HepG2 (cell line): Measurements from ENCODE around the gene TMEM191B. TPM values are rescaled to one million over a fixed set of nuclear protein-coding genes. Genes with fewer than 3 reads are reported as not detected.
A peak's percentile ranks its signal among the peaks of the same experiment; 100 is the strongest.
"Not testable (repeated sequence)": the region's sequence is repeated elsewhere in the genome, so short reads cannot be mapped to it uniquely, and the experiment has no call there.

Experiments
- ATAC-seq: fragments of 200-7000 bp; cut with Tn5 transposase; 3 replicates; pipeline ENCODE4 v1.9.1; 2020; ENCODE audit warnings: mild to moderate bottlenecking, moderate library complexity
- BruUV-seq: library from RNA; stranded (reverse); fragments of 400-500 nt; replicated peaks from 2 replicates; lab custom pipeline; 2021; lab: Mats Ljungman, UMichigan
- CTCF ChIA-PET: fragments of 300-600 bp; formaldehyde crosslinking; extraction: SDS; loops from one replicate; lab custom pipeline; 2021; ENCODE audit warnings: low total read pairs, inconsistent platforms, low intra/inter-chr PET ratio; lab: Yijun Ruan, JAX
- POLR2A ChIA-PET: fragments of 350-600 bp; sonication (Branson Sonifier 250); formaldehyde crosslinking; loops from one replicate; lab custom pipeline; 2020; ENCODE audit warnings: antibody characterized with exemption, inconsistent platforms; lab: Yijun Ruan, JAX
- DNase-seq: peaks from one replicate; pipeline ENCODE4 v3.0.0-alpha.2; 2015; ENCODE audit warnings: low spot score
- FAIRE-seq: peaks from 3 replicates; lab custom pipeline; 2011; peaks lifted over from hg19 to GRCh38; lab: Jason Lieb, UNC
- H2AFZ ChIP-seq: one replicate; pipeline ENCODE4 v1.6.1; 2011; ENCODE audit warnings: low read length, inconsistent platforms
- H3K27ac ChIP-seq: fragments of 300-600 bp; 3 replicates; pipeline ENCODE4 v1.8.0; 2011; ENCODE audit warnings: mixed run types, mild to moderate bottlenecking, mixed read lengths, low read length, inconsistent platforms; ENCODE audit not compliant: insufficient read depth; ENCODE audit errors: extremely low read length
- H3K27me3 ChIP-seq, 2 experiments: fragments of 200-600 bp in 1 of 2; 2 replicates in 1 of 2; 3 replicates in 1 of 2; pipeline versions ENCODE4 v1.6.0 to v1.8.0; 2011; ENCODE audit warnings: low read length in 2 of 2, mild to moderate bottlenecking in 2 of 2, moderate library complexity in 2 of 2, inconsistent platforms in 1 of 2; ENCODE audit not compliant: insufficient read depth in 2 of 2, control insufficient read depth in 1 of 2
- H3K36me3 ChIP-seq, 2 experiments: fragments of 200-600 bp in 1 of 2; replicated peaks in 1 of 2; 2 replicates in 1 of 2; 3 replicates in 1 of 2; pipeline versions ENCODE4 v1.5.1 to v1.8.0; 2011; ENCODE audit warnings: low read length in 2 of 2, inconsistent platforms in 1 of 2; ENCODE audit not compliant: insufficient read depth in 2 of 2, control insufficient read depth in 1 of 2
- H3K4me1 ChIP-seq: 2 replicates; pipeline ENCODE4 v1.5.1; 2012; ENCODE audit warnings: low read length, inconsistent platforms; ENCODE audit not compliant: insufficient read depth
- H3K4me2 ChIP-seq: 2 replicates; pipeline ENCODE4 v1.6.0; 2011; ENCODE audit warnings: low read depth, low read length, inconsistent platforms
- H3K4me3 ChIP-seq, 3 experiments: fragments of 200-600 bp in 1 of 3; sonication (generic), shearing (Covaris generic) in 1 of 3; replicated peaks in 1 of 3; 2 replicates each; pipeline ENCODE4 v1.5.1; 2011 to 2016; ENCODE audit warnings: low read length in 3 of 3, inconsistent platforms in 2 of 3, low read depth in 2 of 3, mild to moderate bottlenecking in 2 of 3, control low read depth in 1 of 3, mixed read lengths in 1 of 3; ENCODE audit not compliant: insufficient read depth in 1 of 3
- H3K79me2 ChIP-seq: one replicate; pipeline ENCODE4 v1.6.1; 2011; ENCODE audit warnings: low read length, inconsistent platforms; ENCODE audit not compliant: insufficient read depth
- H3K9ac ChIP-seq: 2 replicates; pipeline ENCODE4 v1.6.0; 2011; ENCODE audit warnings: mild to moderate bottlenecking, low read depth, low read length, inconsistent platforms; ENCODE audit not compliant: insufficient read depth
- H3K9me3 ChIP-seq: 2 replicates; pipeline ENCODE4 v1.5.1; 2012; ENCODE audit warnings: mild to moderate bottlenecking, low read length
- H4K20me1 ChIP-seq: 2 replicates; pipeline ENCODE4 v1.6.0; 2011; ENCODE audit warnings: inconsistent platforms, mild to moderate bottlenecking, low read length, moderate library complexity; ENCODE audit not compliant: insufficient read depth
- CTCF ChIP-seq: sonication (generic); formaldehyde crosslinking; IDR thresholded peaks from 2 replicates; pipeline ENCODE4 v1.5.0; 2020; ENCODE audit warnings: mild to moderate bottlenecking, missing genetic modification reagents, moderate library complexity
- ZBTB33 ChIP-seq: sonication (generic); formaldehyde crosslinking; IDR thresholded peaks from 2 replicates; pipeline ENCODE4 v1.4.0; 2020; ENCODE audit warnings: missing genetic modification reagents
- ZNF687 ChIP-seq: sonication (generic); formaldehyde crosslinking; IDR thresholded peaks from 2 replicates; pipeline ENCODE4 v1.5.1; 2020; ENCODE audit warnings: mild to moderate bottlenecking, missing genetic modification reagents, moderate library complexity
- WGBS: methylation state at CpG from one replicate; pipeline ENCODE4 v1.1.6; 2017; ENCODE audit warnings: low lambda C conversion rate; 5-methylcytosine and 5-hydroxymethylcytosine counted together
- in situ Hi-C: cut with HindIII; loops from 2 replicates; pipeline ENCODE4 v1.10.0; 2017; ENCODE audit warnings: low pct_unique_long_range_greater_than_20kb; ENCODE audit not compliant: extremely low pct_ligation_motif_present
- intact Hi-C: fragments of 100-400 bp; cut with micrococcal nuclease; formaldehyde crosslinking; loops from one replicate; pipeline ENCODE4 v1.10.0; 2022; ENCODE audit not compliant: unreplicated experiment
- polyA plus RNA-seq, 8 experiments: library from polyadenylated mRNA; depleted of rRNA in 3 of 8; stranded (reverse) in 7 of 8; unstranded in 1 of 8; fragments of >200 nt; fragmentation: Illumina TruSeq in 4 of 8; extraction: Trizol in 4 of 8; gene quantifications; 2 replicates each; pipeline versions ENCODE4 v1.2.1 to v1.2.3, GENCODE V29; 2011 to 2016; ENCODE audit warnings: low read depth in 4 of 8, missing spikeins in 1 of 8, mixed read lengths in 1 of 8; ENCODE audit not compliant: insufficient read depth in 1 of 8
- total RNA-seq, 5 experiments: library from RNA; depleted of rRNA; stranded (reverse); fragments of >200 nt; fragmentation: Illumina TruSeq; extraction: Trizol; gene quantifications; 2 replicates each; pipeline ENCODE4 v1.2.3, GENCODE V29; 2016; ENCODE audit warnings: low read depth in 1 of 5

The TMEM191B gene
- total and polyA plus RNA-seq, 2 of the 13 experiments (the other 11 are each of a cell fraction or from before 2014, with no cell fraction given) = 3.0 to 5.6 TPM

GRCh38 chr22:18534315-18534714 lies 6.7 kb downstream of the TMEM191B start:
- in situ Hi-C loops, H3K27ac ChIP-seq, H3K4me2 ChIP-seq, H3K9ac ChIP-seq, H2AFZ ChIP-seq, H3K9me3 ChIP-seq, H3K27me3 ChIP-seq, H3K4me1 ChIP-seq, H3K36me3 ChIP-seq, H3K79me2 ChIP-seq, FAIRE-seq, H3K4me3 ChIP-seq, H4K20me1 ChIP-seq, intact Hi-C loops, DNase-seq, BruUV-seq, POLR2A ChIA-PET, CTCF ChIA-PET: not testable (repeated sequence)
- peak; percentile 26 for ATAC-seq
- 88% methylated on average over 6 of the region's 12 CpGs for WGBS
- TF ChIP-seq ZBTB33 (CRISPR knock-in tag) (peak; percentile 52; the same call in 1 of the 2 replicates), CTCF (peak; percentile 31), ZNF687 (CRISPR knock-in tag) (0 out of 2 replicates have a peak, but pooled peaks have one; percentile 20)

GRCh38 chr22:18539994-18540393 lies 12.4 kb downstream of the TMEM191B start:
- WGBS = 100% methylated on average over 1 of the region's 6 CpGs
- H3K27ac ChIP-seq, FAIRE-seq, H3K79me2 ChIP-seq, H4K20me1 ChIP-seq, H3K9ac ChIP-seq, BruUV-seq, H3K36me3 ChIP-seq, DNase-seq, intact Hi-C loops, ATAC-seq, H3K27me3 ChIP-seq, H3K9me3 ChIP-seq, H2AFZ ChIP-seq, H3K4me1 ChIP-seq, H3K4me3 ChIP-seq, POLR2A ChIA-PET, in situ Hi-C loops, CTCF ChIA-PET, H3K4me2 ChIP-seq: not testable (repeated sequence)
